Vagina (tissue), 2 donors: Measurements from ENCODE around the gene TTC39B.

Experiments used
- CTCF ChIP-seq, 3 experiments: fragments of 450-650 bp in 2 of 3; fragments of 200-600 bp in 1 of 3; sonication (generic) in 1 of 3; IDR thresholded peaks; one replicate each; pipeline ENCODE4 v1.5.1; 2017 to 2019; ENCODE audit warnings: antibody characterized with exemption in 3 of 3, mild to moderate bottlenecking in 2 of 3, moderate library complexity in 2 of 3
- POLR2A ChIP-seq, 2 donors: fragments of 450-650 bp; IDR thresholded peaks; one replicate each; pipeline ENCODE4 v1.6.1; 2017; ENCODE audit warnings: antibody characterized with exemption in 2 of 2, mild to moderate bottlenecking in 2 of 2, moderate library complexity in 2 of 2
- POLR2AphosphoS5 ChIP-seq, 2 donors: sonication (generic); formaldehyde crosslinking; IDR thresholded peaks; one replicate each; pipeline ENCODE4 v1.9.0; 2017; ENCODE audit warnings: antibody characterized with exemption in 2 of 2, mild to moderate bottlenecking in 2 of 2, low read depth in 1 of 2; ENCODE audit not compliant: insufficient read depth in 1 of 2

DNA sequence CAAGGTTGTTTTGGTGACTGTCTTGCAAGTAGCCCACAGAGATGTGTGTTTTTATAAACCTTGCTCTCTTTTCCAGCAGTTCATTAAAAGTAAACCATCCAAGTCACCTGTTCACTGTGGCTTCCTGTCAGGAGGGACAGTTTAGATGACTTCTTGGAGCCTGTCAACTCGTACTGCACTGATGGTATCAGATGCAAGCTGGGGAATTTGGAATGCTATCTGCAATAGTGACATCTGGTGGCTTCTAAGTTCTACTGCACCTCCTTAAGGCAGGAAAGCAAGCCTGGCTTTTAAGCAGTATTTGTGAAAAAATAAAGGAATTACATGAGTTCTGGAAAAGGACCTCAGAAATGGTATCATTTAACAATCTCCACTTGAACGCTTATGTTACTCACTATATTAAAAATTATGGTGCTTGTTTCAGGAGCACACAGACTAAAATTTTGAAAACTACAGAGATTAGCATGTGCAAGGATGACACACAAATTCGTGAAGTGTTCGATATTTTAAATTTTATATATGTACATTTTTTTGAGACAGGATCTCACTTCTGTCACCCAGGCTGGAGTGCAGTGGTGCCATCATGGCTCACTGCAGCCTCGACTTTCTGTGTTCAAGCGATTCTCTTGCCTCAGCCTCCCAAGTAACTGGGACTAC lies 164.0 kb downstream of the TTC39B start:
- TF ChIP-seq POLR2A (IDR thresholded peaks at IDR 0.05), result no peak
- TF ChIP-seq CTCF (IDR thresholded peaks at IDR 0.05), result peak; percentile 20 to 68 (median 57)
- no peak for TF ChIP-seq POLR2AphosphoS5 (IDR thresholded peaks at IDR 0.05; ENCODE audit: insufficient read depth in 1 of 2, low read depth in 1 of 2)
